GM18505 (cell line): Measurements from ENCODE around the gene CCDC172.
A peak's percentile ranks its signal among the peaks of the same experiment; 100 is the strongest.
"Not testable (repeated sequence)": the region's sequence is repeated elsewhere in the genome, so short reads cannot be mapped to it uniquely, and the experiment has no call there.

Source experiments
- ATAC-seq: cut with Tn5 transposase; IDR thresholded peaks from one replicate; pipeline ENCODE4 v1.9.1; 2021; ENCODE audit not compliant: unreplicated experiment
- POLR2A ChIP-seq: IDR thresholded peaks from 4 replicates; pipeline ENCODE4 v1.6.1; 2011; ENCODE audit warnings: borderline replicate concordance; ENCODE audit not compliant: insufficient read depth, insufficient read length; ENCODE audit errors: extremely low read depth

CCDC172 gene

DNA sequence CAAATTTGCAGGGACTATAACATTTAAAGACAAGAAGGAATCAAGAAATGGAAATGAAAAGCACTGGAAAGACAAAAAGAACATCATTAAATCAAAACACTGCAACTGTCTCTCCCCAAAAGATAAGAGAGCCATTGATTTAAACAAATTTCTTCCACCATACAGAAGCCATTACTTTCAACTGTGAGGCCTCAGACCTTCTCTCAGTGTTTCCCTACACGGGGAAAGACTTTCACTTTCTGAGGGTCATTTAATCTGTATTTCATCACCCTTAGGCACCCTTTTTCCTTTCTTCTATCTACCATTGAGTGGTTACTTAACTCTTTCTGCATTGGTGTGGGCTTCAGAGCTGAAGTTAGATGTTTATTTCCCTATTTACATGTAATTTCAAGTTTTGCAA lies 47.5 kb downstream of the CCDC172 start:
- no peak for ATAC-seq
- no peak for TF ChIP-seq POLR2A

DNA sequence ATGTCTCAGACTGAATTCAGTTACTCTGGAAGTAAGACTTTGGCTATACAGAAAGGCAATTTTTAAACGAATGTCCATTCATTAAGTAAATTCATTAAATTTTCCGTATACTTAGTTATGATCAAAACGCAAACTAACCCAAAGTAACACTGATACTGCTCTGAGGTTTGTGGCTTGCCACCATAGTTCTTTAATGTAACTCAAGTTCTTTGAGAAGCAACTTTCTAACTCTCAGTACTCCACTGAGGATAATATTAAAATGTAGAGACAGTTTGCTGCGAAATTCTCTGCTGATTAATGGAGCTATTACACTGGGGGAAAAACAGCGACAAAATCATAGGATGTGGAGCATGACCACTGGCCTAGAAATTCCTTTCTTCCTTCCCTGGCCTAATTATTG lies 58.0 kb downstream of the CCDC172 start:
- no peak for ATAC-seq
- no peak for TF ChIP-seq POLR2A

DNA sequence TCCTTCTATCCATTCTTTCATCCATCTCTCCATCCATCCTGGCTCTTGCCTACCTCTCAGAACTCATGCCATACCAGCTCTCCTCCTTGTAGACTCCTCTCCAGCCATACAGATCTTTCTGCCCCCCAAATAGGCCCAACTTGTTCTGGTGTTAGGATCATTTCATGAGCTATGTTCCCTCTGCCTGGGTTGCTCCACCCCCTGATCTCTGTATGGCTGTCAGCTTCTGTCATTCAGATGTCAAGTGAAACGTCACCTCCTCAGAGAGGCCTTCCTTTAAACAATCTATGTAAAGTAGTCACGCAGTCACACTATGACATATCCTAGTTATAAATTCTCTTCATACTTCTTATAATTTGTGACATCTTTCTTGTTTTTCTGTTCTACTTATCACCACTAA lies 61.1 kb downstream of the CCDC172 start:
- no peak for ATAC-seq
- no peak for TF ChIP-seq POLR2A

DNA sequence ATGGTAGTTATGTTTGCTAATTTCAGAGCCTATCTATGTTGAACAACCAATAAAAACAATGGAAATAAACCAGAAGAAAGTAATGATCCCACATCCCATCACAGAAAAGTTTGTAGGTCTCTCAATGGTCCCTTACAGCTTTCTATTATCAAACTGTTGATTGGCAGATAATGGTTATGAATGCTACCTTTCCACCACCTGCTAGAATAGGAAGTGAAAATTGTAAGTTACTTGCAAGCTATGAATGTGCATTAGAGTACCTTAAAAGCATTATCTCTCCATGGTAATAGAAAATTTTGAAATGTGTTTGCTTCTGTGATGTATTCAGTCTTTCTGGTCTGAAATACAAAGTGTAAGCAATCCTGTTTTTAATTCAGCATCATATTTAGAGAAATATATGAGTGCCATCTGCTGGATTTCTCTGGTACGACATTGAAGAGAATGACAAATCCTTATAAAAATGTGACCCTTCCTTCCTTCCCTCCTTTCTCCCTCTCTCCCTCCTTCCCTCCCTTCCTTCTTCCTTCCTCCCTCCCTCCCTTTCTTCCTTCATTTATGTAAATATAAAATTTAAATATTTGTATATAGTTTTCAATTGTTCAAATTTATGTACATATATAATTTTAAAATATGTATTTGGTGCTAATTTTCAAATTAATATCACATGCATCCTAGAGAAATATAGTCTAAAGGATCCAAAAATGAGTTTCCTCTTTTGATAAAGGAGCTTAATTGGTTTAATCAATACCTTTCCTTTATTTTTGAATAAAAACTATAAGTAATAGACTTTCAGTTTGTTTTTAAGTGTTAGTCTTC lies 62.0 kb downstream of the CCDC172 start:
- no peak for TF ChIP-seq POLR2A
- ATAC-seq = peak; percentile 61

DNA sequence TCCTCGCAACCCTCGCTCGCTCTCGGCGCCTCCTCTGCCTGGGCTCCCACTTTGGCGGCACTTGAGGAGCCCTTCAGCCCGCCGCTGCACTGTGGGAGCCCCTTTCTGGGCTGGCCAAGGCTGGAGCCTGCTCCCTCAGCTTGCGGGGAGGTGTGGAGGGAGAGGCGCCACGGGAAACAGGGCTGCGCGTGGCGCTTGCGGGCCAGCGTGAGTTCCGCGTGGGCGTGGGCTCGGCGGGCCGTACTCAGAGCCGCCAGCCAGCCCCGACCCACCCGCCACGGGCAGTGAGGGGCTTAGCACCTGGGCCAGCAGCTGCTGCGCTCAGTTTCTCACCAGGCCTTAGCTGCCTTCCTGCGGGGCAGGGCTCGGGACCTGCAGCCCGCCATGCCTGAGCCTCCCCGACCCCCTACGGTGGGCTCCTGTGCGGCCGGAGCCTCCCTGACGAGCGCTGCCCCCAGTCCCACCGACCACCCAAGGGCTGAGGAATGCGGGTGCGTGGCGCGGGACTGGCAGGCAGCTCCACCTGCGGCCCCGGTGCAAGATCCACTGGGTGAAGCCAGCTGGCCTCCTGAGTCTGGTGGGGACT lies 69.1 kb downstream of the CCDC172 start:
- not testable (repeated sequence) for ATAC-seq

DNA sequence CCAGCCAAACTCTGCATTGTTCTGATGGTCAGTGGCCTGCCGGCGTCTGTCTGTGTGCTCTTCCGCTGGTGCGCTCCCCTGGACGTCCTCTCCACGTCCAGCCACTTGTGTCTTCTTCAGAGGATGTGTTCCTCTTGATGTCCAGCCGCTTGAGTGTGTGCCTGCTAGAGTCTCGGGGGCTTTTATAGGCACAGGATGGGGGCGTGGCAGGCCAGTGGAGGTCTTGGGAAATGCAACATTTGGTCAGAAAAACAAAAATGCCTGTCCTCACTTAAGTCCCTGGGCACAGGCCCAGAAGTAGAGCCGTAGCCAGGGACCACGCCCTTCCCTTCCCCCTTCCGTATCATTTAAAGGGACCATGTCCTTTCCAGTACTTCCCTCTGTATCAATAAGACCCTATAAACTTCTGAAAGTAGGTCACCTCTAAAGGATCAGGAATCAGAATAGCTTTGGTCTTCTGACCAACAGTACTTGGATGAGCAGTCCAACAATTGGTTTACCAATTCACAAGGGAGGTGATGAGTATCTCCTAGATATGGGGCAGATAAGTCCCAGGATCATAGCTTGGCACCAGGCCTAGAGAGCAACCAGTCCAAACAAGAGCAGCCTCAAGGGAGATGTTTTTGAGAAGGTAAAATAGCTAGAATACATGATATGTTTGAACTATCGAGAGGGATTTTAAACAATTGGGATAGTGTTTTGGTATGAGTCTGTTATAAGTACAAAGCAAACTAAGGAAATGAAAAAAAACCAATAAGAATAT lies 71.2 kb downstream of the CCDC172 start:
- TF ChIP-seq POLR2A = no peak
- no peak for ATAC-seq

DNA sequence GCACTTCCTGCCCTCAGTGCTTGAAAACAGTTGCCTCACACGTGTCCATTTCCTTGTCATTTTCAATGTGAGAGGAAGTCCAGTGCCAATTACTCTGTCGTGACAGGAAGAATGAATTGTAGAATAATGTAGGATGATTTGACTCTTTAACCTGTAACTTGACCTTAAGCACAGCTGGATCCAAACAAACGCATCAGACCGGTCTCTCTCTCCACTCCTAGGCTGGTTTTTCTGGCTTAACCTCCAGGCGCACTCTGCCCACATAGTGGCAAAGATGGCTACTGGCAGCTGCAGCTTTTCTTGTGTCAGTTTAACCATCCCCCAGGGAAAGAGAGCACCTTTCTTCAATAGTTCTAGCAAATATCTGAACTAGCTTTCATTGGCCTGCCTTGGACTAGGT lies 74.0 kb downstream of the CCDC172 start:
- TF ChIP-seq POLR2A = no peak
- ATAC-seq = no peak

DNA sequence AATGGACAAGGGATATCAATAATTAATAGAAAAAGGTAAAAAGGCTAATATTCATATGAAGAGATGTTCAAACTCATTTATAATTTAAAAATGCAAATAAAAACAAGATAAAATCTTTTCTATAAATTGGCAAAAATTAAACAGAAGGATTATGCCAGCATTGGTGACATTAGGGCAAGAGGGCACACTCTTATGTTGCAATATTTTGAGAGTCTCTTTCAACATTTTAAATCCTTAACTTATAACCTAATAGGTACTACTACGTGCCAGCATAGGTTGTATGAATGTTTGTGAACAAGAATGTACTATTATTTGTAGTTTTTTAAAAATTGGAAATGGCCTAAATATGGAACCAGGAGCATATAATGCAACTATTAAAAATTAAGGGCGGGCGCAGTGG lies 78.6 kb downstream of the CCDC172 start:
- no peak for TF ChIP-seq POLR2A
- ATAC-seq = no peak

DNA sequence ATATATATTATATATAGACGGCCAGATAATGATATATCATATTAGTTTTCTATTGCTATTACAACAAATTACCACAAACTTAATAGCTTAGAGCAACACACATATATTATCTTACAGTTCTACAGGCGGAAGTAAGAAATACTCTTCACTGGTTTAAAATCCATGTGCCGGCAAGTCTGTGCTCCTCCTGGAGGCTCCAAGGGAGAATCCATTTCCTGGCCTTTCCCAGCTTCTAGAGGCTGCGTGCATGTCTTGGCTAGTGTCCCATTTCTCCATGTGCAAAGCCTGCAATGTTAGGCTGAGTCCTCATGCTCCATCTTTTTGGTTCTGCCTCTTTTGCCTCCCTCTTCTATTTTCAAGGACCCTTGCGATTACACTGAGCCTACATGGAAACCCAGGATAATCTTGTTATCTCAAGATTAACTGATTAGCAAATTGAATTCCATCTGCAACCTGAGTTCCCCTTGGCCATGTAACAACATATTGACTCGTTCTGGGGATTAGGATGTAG lies 79.5 kb downstream of the CCDC172 start:
- TF ChIP-seq POLR2A = no peak
- no peak for ATAC-seq

DNA sequence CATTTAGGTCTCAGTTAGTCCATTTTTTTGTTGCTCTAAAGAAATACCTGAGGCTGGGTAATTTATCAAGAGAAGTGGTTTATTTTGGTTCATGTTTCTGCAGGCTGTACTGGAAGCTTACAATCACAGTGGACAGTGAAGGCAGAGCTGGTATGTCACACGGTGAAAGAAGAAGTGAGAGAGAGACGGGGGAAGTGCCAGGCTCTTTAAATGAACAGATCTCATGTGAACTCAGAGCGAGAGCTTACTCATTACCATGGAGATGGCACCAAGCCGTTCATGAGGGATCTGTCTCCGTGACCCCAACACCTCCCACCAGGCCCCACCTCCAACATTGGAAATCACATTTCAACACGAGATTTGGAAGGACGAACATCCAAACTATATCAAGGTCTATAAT lies 84.5 kb downstream of the CCDC172 start:
- no peak for TF ChIP-seq POLR2A
- peak; percentile 89 for ATAC-seq

DNA sequence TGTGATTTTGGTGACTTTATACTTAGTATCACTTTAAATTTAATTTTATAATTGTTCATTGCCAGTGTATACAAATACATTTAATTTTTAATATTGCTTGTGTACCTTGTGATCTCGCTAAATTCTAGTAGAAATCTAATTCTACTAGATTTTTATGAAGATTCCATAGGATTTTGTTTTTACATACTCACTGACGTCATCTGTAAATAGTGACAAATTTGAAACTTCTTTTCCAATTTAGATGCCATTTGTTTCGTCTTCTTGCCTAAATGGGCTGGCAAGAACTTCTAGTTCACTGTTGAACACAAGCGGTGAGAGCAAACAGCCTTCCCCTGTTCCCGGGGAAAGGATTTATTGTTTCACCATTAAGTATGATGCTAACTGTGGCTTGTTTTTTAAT lies 86.1 kb downstream of the CCDC172 start:
- no peak for TF ChIP-seq POLR2A
- ATAC-seq = no peak

DNA sequence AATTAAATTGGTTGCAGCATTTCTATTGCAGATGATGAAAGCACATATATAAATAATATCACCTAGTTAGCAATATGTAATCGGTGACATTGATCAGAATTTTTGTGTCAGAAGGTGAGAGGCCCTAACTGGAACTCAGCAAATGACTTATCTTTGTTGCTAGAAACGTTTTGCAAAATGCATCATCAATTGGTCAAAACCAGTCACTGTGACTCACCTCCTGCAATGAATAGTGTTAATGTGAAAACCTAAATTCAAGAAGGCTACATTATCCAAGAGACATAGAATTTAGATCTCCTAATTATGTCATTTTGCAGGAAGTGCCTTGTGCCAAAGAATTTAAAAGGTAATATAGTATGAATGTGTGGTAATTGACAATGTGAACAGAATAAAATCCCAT lies 93.6 kb downstream of the CCDC172 start:
- no peak for TF ChIP-seq POLR2A
- ATAC-seq = no peak

DNA sequence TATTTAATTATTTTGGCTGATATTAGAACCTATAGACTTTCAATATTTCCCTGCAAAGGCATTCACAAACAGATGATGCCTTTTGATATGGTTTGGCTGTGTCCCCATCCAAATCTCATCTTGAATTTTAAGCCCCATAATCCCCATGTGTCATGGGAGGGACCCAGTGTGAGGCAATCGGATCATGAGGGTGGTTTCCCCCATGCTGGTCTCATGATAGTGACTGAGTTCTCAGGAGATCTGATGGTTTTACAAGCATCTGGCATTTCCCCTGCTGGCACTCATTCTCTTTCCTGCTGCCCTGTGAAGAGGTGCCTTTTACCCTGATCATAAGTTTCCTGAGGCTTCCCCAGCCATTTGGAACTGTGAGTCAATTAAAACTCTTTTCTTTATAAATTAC lies 94.1 kb downstream of the CCDC172 start:
- no peak for TF ChIP-seq POLR2A
- no peak for ATAC-seq

DNA sequence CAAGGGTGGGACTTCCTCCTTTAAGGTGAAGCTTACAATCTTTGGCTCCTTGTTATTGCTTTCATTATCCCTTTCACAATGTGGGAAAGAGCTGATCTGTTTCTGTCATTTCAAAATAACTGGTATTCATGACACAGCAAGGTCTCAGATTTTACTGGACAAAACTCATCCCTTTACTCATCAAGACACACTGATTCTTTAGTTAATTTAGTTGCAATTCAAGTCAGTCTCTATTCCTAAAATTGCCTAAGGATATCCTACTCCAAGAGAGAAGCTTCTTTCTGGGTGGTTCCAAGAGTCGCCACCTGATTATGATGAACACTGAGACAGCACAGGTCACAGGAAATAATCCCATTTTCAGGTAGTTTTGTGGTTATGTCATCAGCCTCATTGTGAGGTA lies 97.6 kb downstream of the CCDC172 start:
- no peak for TF ChIP-seq POLR2A

More for the DNA sequence above, 97.6 kb downstream of the CCDC172 start:
- no peak for ATAC-seq
